ENCODE results near the gene SIL1.
A peak's percentile ranks its signal among the peaks of the same experiment; 100 is the strongest.
"Not testable (repeated sequence)": the region's sequence is repeated elsewhere in the genome, so short reads cannot be mapped to it uniquely, and the experiment has no call there.

SIL1 gene

GRCh38 chr5:139183502-139183901 is 14.7 kb downstream of the SIL1 start:
- Histone ChIP-seq H3K4me1 (ENCODE audit: control insufficient read depth, insufficient read depth, low read length) (peaks cover 63% of the 10 kb centered on the region), H3K4me3 (ENCODE audit: low read length in 2 of 2) (no peak overlapping the region), H3K36me3 (ENCODE audit: control insufficient read depth in 2 of 2, insufficient read depth in 2 of 2, low read length in 2 of 2) (peaks cover 0 to 2% of the 10 kb centered on the region in 2 donors), H3K9me3 (ENCODE audit: control insufficient read depth in 2 of 2, low read length in 2 of 2) (no peaks in the 10 kb centered on the region), H3K9ac (ENCODE audit: low read length in 2 of 2) (no peak overlapping the region), H3K27me3 (ENCODE audit: control insufficient read depth in 1 of 2, insufficient read depth in 2 of 2, low read length in 2 of 2) (no peaks in the 10 kb centered on the region), H3K27ac (ENCODE audit: low read length) (no peak overlapping the region)

DNA sequence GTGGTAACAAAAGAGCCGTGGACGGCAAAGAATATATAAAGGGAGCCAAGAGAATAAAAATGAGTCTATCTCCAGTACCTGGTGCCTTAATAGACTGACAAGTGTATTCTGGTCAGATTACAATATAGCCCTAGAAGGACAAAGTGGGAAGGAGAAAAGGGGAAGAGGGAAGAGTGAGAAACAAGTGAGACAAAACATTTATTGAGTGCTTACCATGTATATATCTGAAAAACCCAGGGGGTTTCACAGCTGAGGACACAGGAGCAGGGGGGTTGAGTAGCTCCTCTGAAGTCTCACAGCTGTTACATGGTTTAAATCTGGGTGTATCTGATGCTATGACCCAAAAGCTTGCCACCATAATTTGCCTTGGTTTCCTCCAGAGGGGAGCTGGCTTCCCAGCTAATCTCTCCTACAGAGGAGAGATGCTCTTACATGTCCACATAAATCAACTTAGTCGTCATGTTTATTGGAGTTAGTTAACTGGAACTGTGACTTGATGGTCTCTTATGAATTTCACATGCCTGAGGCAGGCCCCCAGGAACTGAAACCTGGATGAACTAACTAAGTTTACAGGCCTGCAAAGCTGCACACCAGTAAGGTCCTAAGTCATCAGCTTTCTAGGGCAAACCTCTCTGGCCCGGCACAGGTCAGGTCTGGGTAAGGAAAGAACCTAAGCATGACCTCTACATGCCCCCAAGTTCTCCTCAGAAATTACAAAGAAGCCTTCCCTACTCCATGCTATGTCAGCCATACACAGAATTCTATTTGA is 15.5 kb downstream of the SIL1 start:
- Histone ChIP-seq H3K27me3 (ENCODE audit: control insufficient read depth in 1 of 2, insufficient read depth in 2 of 2, low read length in 2 of 2) (no peaks in the 10 kb centered on the region), H3K9ac (ENCODE audit: low read length in 2 of 2) (no peak overlapping the region), H3K9me3 (ENCODE audit: control insufficient read depth in 2 of 2, low read length in 2 of 2) (no peaks in the 10 kb centered on the region), H3K4me1 (ENCODE audit: control insufficient read depth, insufficient read depth, low read length) (peaks cover 69% of the 10 kb centered on the region), H3K4me3 (ENCODE audit: low read length in 2 of 2) (no peak overlapping the region), H3K27ac (ENCODE audit: low read length) (no peak overlapping the region), H3K36me3 (ENCODE audit: control insufficient read depth in 2 of 2, insufficient read depth in 2 of 2, low read length in 2 of 2) (peaks cover 0 to 2% of the 10 kb centered on the region in 2 donors)

GRCh38 chr5:139181835-139182452 is 16.2 kb downstream of the SIL1 start:
- Histone ChIP-seq H3K36me3 (ENCODE audit: control insufficient read depth in 2 of 2, insufficient read depth in 2 of 2, low read length in 2 of 2) (no peaks in the 10 kb centered on the region), H3K9ac (ENCODE audit: low read length in 2 of 2) (no peak overlapping the region), H3K27me3 (ENCODE audit: control insufficient read depth in 1 of 2, insufficient read depth in 2 of 2, low read length in 2 of 2) (no peaks in the 10 kb centered on the region), H3K4me3 (ENCODE audit: low read length in 2 of 2) (no peak overlapping the region), H3K4me1 (ENCODE audit: control insufficient read depth, insufficient read depth, low read length) (peaks cover 72% of the 10 kb centered on the region), H3K9me3 (ENCODE audit: control insufficient read depth in 2 of 2, low read length in 2 of 2) (no peaks in the 10 kb centered on the region), H3K27ac (ENCODE audit: low read length) (no peak overlapping the region)

- Histone ChIP-seq H3K9me3 (ENCODE audit: control insufficient read depth in 2 of 2, low read length in 2 of 2) (no peaks in the 10 kb centered on the region), H3K27me3 (ENCODE audit: control insufficient read depth in 1 of 2, insufficient read depth in 2 of 2, low read length in 2 of 2) (no peaks in the 10 kb centered on the region), H3K4me1 (ENCODE audit: control insufficient read depth, insufficient read depth, low read length) (peaks cover 67% of the 10 kb centered on the region), H3K36me3 (ENCODE audit: control insufficient read depth in 2 of 2, insufficient read depth in 2 of 2, low read length in 2 of 2) (no peaks in the 10 kb centered on the region), H3K27ac (ENCODE audit: low read length) (no peak overlapping the region), H3K4me3 (ENCODE audit: low read length in 2 of 2) (no peak overlapping the region), H3K9ac (ENCODE audit: low read length in 2 of 2) (no peak overlapping the region)
These were observed 16.8 kb downstream of the SIL1 start for GRCh38 chr5:139181322-139181730.

GRCh38 chr5:139180850-139181249 is 17.3 kb downstream of the SIL1 start:
- H3K4me1 ChIP-seq (ENCODE audit: control insufficient read depth, insufficient read depth, low read length), result peaks cover 63% of the 10 kb centered on the region
- no peaks in the 10 kb centered on the region for H3K36me3 ChIP-seq (ENCODE audit: control insufficient read depth in 2 of 2, insufficient read depth in 2 of 2, low read length in 2 of 2)

GRCh38 chr5:139179778-139180513 is 18.2 kb downstream of the SIL1 start:
- H3K4me3 ChIP-seq (ENCODE audit: low read length in 2 of 2); H3K9me3 ChIP-seq (ENCODE audit: control insufficient read depth in 2 of 2, low read length in 2 of 2); H3K27me3 ChIP-seq (ENCODE audit: control insufficient read depth in 1 of 2, insufficient read depth in 2 of 2, low read length in 2 of 2); H3K36me3 ChIP-seq (ENCODE audit: control insufficient read depth in 2 of 2, insufficient read depth in 2 of 2, low read length in 2 of 2): not testable (repeated sequence)
- Histone ChIP-seq H3K27ac (ENCODE audit: low read length) (peak overlapping the region; percentile 75), H3K4me1 (ENCODE audit: control insufficient read depth, insufficient read depth, low read length) (peaks cover 60% of the 10 kb centered on the region), H3K9ac (ENCODE audit: low read length in 2 of 2) (peak overlapping the region in 1 of 2 donors; percentile 41)

More at GRCh38 chr5:139180850-139181249, 17.3 kb downstream of the SIL1 start:
- H3K9ac ChIP-seq (ENCODE audit: low read length in 2 of 2), result no peak overlapping the region
- H3K4me3 ChIP-seq (ENCODE audit: low read length in 2 of 2), result no peak overlapping the region
- H3K9me3 ChIP-seq (ENCODE audit: control insufficient read depth in 2 of 2, low read length in 2 of 2), result no peaks in the 10 kb centered on the region
- H3K27me3 ChIP-seq (ENCODE audit: control insufficient read depth in 1 of 2, insufficient read depth in 2 of 2, low read length in 2 of 2), result no peaks in the 10 kb centered on the region
- H3K27ac ChIP-seq (ENCODE audit: low read length), result no peak overlapping the region

DNA sequence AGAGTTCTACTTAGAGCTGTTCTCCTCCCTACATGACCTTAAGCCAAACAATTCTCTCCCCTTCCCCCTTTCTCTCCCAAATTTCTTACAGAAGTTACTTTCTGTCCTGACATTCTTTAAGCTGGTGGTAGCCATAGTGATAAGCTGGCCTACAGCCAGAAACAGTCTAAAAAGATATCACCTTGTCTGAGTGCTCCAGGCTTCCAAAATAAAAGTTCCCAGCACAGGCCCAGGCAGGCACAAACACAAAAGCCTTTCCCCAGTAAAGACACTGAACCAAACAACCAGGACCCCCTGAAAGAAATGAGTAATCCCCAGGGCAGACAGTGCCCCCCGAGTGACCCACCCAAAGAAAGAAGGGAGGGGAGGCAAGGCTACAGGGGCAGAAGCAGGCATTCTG is 19.2 kb downstream of the SIL1 start:
- H3K9ac ChIP-seq (ENCODE audit: low read length in 2 of 2), result peak overlapping the region; percentile 41 to 68
- no peaks in the 10 kb centered on the region for H3K36me3 ChIP-seq (ENCODE audit: control insufficient read depth in 2 of 2, insufficient read depth in 2 of 2, low read length in 2 of 2)
- H3K27ac ChIP-seq (ENCODE audit: low read length), result peak overlapping the region; percentile 75
- H3K9me3 ChIP-seq (ENCODE audit: control insufficient read depth in 2 of 2, low read length in 2 of 2), result no peaks in the 10 kb centered on the region
- peak overlapping the region in 1 of 2 donors; percentile 47 for H3K4me3 ChIP-seq (ENCODE audit: low read length in 2 of 2)
- H3K27me3 ChIP-seq (ENCODE audit: control insufficient read depth in 1 of 2, insufficient read depth in 2 of 2, low read length in 2 of 2), result no peaks in the 10 kb centered on the region
- peaks cover 56% of the 10 kb centered on the region for H3K4me1 ChIP-seq (ENCODE audit: control insufficient read depth, insufficient read depth, low read length)

DNA sequence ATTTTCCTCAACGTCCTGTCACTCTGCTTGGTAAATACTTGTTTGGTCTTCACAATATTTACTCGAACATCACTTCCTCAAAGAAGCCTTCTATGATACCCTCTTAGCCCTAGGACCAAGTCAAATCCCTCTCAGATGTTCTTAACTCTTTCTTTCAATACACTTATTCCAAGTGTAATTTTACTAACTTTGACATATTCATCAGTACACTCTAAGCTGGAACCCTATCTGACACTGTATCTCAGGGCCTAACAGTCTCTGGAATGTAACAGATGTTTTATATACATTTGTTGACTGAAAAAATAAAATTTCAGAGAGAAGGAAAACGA is 19.6 kb downstream of the SIL1 start:
- no peaks in the 10 kb centered on the region for H3K27me3 ChIP-seq (ENCODE audit: control insufficient read depth in 1 of 2, insufficient read depth in 2 of 2, low read length in 2 of 2)
- H3K36me3 ChIP-seq (ENCODE audit: control insufficient read depth in 2 of 2, insufficient read depth in 2 of 2, low read length in 2 of 2), result no peaks in the 10 kb centered on the region
- peak overlapping the region in 1 of 2 donors; percentile 41 for H3K9ac ChIP-seq (ENCODE audit: low read length in 2 of 2)
- peaks cover 53% of the 10 kb centered on the region for H3K4me1 ChIP-seq (ENCODE audit: control insufficient read depth, insufficient read depth, low read length)
- no peaks in the 10 kb centered on the region for H3K9me3 ChIP-seq (ENCODE audit: control insufficient read depth in 2 of 2, low read length in 2 of 2)
- H3K27ac ChIP-seq (ENCODE audit: low read length), result peak overlapping the region; percentile 75
- no peak overlapping the region for H3K4me3 ChIP-seq (ENCODE audit: low read length in 2 of 2)

GRCh38 chr5:139177809-139178588 is 20.2 kb downstream of the SIL1 start:
- peak overlapping the region in 1 of 2 donors; percentile 17 for H3K4me3 ChIP-seq (ENCODE audit: low read length in 2 of 2)
- no peaks in the 10 kb centered on the region for H3K27me3 ChIP-seq (ENCODE audit: control insufficient read depth in 1 of 2, insufficient read depth in 2 of 2, low read length in 2 of 2)
- H3K9me3 ChIP-seq (ENCODE audit: control insufficient read depth in 2 of 2, low read length in 2 of 2), result no peaks in the 10 kb centered on the region
- H3K4me1 ChIP-seq (ENCODE audit: control insufficient read depth, insufficient read depth, low read length), result peaks cover 47% of the 10 kb centered on the region
- no peaks in the 10 kb centered on the region for H3K36me3 ChIP-seq (ENCODE audit: control insufficient read depth in 2 of 2, insufficient read depth in 2 of 2, low read length in 2 of 2)
- H3K9ac ChIP-seq (ENCODE audit: low read length in 2 of 2), result peak overlapping the region in 1 of 2 donors; percentile 41
- H3K27ac ChIP-seq (ENCODE audit: low read length), result peak overlapping the region; percentile 75

DNA sequence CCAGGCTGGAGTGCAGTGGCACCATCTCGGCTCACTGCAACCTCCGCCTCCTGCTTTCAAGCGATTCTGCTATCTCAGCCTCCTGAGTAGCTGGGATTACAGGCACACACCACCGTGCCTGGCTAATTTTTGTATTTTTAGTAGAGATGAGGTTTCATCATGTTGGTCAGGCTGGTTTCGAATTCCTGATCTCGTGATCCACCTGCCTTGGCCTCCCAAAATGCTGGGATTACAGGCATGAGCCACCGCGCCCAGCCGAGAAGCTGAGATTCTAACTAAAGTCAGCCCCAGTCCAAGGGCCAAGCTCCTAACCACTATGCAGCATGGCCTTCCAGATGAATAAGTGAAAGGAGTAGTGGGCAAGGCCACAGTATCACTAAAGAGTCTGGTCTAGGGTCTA is 20.9 kb downstream of the SIL1 start:
- H3K4me3 ChIP-seq (ENCODE audit: low read length in 2 of 2), result peak overlapping the region in 1 of 2 donors; percentile 17
- not testable (repeated sequence) for H3K9me3 ChIP-seq (ENCODE audit: control insufficient read depth in 2 of 2, low read length in 2 of 2); H3K9ac ChIP-seq (ENCODE audit: low read length in 2 of 2); H3K27me3 ChIP-seq (ENCODE audit: control insufficient read depth in 1 of 2, insufficient read depth in 2 of 2, low read length in 2 of 2); H3K36me3 ChIP-seq (ENCODE audit: control insufficient read depth in 2 of 2, insufficient read depth in 2 of 2, low read length in 2 of 2)
- peaks cover 44% of the 10 kb centered on the region for H3K4me1 ChIP-seq (ENCODE audit: control insufficient read depth, insufficient read depth, low read length)
- H3K27ac ChIP-seq (ENCODE audit: low read length), result peak overlapping the region; percentile 75

Measured in stomach smooth muscle (tissue), 2 donors.